ENCODE data around the gene KCNK3.

GRCh38 chr2:26764078-26764887 is 71.8 kb downstream of the KCNK3 start, which contains the start of gene SLC35F6:
- TF ChIP-seq, protein P1, sequence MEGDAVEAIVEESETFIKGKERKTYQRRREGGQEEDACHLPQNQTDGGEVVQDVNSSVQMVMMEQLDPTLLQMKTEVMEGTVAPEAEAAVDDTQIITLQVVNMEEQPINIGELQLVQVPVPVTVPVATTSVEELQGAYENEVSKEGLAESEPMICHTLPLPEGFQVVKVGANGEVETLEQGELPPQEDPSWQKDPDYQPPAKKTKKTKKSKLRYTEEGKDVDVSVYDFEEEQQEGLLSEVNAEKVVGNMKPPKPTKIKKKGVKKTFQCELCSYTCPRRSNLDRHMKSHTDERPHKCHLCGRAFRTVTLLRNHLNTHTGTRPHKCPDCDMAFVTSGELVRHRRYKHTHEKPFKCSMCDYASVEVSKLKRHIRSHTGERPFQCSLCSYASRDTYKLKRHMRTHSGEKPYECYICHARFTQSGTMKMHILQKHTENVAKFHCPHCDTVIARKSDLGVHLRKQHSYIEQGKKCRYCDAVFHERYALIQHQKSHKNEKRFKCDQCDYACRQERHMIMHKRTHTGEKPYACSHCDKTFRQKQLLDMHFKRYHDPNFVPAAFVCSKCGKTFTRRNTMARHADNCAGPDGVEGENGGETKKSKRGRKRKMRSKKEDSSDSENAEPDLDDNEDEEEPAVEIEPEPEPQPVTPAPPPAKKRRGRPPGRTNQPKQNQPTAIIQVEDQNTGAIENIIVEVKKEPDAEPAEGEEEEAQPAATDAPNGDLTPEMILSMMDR (conservative IDR thresholded peaks at IDR 0.05; ENCODE audit: low read length): no peak
- TF ChIP-seq EZH2phosphoT487 (IDR thresholded peaks at IDR 0.05; ENCODE audit: borderline replicate concordance, low read depth, low read length): no peak
